Measurements from ENCODE around the gene TIMM21.

DNA sequence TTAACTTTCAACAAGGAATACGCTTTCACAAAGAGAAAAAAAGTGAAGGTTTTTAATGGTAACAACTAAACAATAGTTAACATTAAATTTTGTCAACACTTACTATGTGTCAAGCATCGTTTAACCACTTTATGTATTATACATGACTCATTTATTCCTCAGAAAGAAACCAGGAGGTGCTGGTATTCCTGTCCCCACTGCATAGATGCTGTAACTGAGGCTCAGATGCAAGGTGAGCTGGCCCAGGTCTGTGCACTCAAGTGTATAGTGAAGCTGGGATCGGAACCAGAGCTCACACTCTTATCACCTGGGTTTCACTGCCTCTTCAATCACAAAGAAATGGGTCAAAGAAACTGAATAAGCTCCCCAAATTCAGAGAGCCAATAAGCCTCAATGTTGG lies 17.2 kb upstream of the TIMM21 start:
- TF ChIP-seq, protein P1, sequence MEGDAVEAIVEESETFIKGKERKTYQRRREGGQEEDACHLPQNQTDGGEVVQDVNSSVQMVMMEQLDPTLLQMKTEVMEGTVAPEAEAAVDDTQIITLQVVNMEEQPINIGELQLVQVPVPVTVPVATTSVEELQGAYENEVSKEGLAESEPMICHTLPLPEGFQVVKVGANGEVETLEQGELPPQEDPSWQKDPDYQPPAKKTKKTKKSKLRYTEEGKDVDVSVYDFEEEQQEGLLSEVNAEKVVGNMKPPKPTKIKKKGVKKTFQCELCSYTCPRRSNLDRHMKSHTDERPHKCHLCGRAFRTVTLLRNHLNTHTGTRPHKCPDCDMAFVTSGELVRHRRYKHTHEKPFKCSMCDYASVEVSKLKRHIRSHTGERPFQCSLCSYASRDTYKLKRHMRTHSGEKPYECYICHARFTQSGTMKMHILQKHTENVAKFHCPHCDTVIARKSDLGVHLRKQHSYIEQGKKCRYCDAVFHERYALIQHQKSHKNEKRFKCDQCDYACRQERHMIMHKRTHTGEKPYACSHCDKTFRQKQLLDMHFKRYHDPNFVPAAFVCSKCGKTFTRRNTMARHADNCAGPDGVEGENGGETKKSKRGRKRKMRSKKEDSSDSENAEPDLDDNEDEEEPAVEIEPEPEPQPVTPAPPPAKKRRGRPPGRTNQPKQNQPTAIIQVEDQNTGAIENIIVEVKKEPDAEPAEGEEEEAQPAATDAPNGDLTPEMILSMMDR (IDR thresholded peaks at IDR 0.05; ENCODE audit: low read depth, low read length): no peak
- TF ChIP-seq POLR2A (IDR thresholded peaks at IDR 0.05; ENCODE audit: extremely low read depth, insufficient read length): no peak
- TF ChIP-seq, protein P2, sequence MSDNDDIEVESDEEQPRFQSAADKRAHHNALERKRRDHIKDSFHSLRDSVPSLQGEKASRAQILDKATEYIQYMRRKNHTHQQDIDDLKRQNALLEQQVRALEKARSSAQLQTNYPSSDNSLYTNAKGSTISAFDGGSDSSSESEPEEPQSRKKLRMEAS (IDR thresholded peaks at IDR 0.05; ENCODE audit: low read depth, low read length): no peak
